ENCODE measurements around the gene ENDOV. TPM values are rescaled to one million over a fixed set of nuclear protein-coding genes. Genes with fewer than 3 reads are reported as not detected.

Gene ENDOV
- total RNA-seq, 2 donors from 2014 or later = 8.8 to 13.0 TPM

- no peaks in the 10 kb centered on the region for H3K9me3 Mint-ChIP-seq
- peak; percentile 27 to 28 for ATAC-seq
- peak in 1 of 2 donors; percentile 40 for DNase-seq (ENCODE audit: low spot score in 2 of 2)
- H3K27ac Mint-ChIP-seq = peak within 1 kb of the TSS; percentile 44 to 55
- peaks cover 0 to 30% of the 10 kb centered on the region in 2 donors for H3K36me3 Mint-ChIP-seq
These were observed 61.2 kb downstream of the ENDOV start, which contains the start of gene NPTX1 for GRCh38 chr17:80475910-80476876. NPTX1 (minus strand) TSS chr17:80476607; CDS start chr17:80476446, 161 bp downstream.

- Mint-ChIP-seq H3K36me3 (peaks cover 0 to 21% of the 10 kb centered on the region in 2 donors), H3K27ac (no peak overlapping the region), H3K9me3 (no peaks in the 10 kb centered on the region)
- ATAC-seq (peak in 1 of 2 donors; percentile 15), DNase-seq (ENCODE audit: low spot score in 2 of 2) (no peak)
These were observed 62.1 kb downstream of the ENDOV start for GRCh38 chr17:80476877-80477646.

- peak in 1 of 2 donors; percentile 63 for DNase-seq (ENCODE audit: low spot score in 2 of 2)
- H3K9me3 Mint-ChIP-seq = no peaks in the 10 kb centered on the region
- H3K27ac Mint-ChIP-seq = no peak overlapping the region
- peaks cover 0 to 16% of the 10 kb centered on the region in 2 donors for H3K36me3 Mint-ChIP-seq
- peak; percentile 46 to 55 for ATAC-seq
These were observed 62.9 kb downstream of the ENDOV start for GRCh38 chr17:80477647-80478478.

GRCh38 chr17:80478487-80479245 lies 63.7 kb downstream of the ENDOV start:
- H3K36me3 Mint-ChIP-seq = peaks cover 0 to 10% of the 10 kb centered on the region in 2 donors
- ATAC-seq (no peak), DNase-seq (ENCODE audit: low spot score in 2 of 2) (no peak)
- no peaks in the 10 kb centered on the region for H3K9me3 Mint-ChIP-seq
- H3K27ac Mint-ChIP-seq = no peak overlapping the region

GRCh38 chr17:80479246-80479566 lies 64.2 kb downstream of the ENDOV start:
- Mint-ChIP-seq H3K9me3 (no peaks in the 10 kb centered on the region), H3K36me3 (peaks cover 0 to 8% of the 10 kb centered on the region in 2 donors), H3K27ac (no peak overlapping the region)
- DNase-seq (ENCODE audit: low spot score in 2 of 2) (no peak), ATAC-seq (no peak)

- H3K27ac Mint-ChIP-seq = no peak overlapping the region
- no peaks in the 10 kb centered on the region for H3K36me3 Mint-ChIP-seq
- DNase-seq (ENCODE audit: low spot score in 2 of 2) = no peak
These were observed 65.3 kb downstream of the ENDOV start for GRCh38 chr17:80480248-80480647.

GRCh38 chr17:80481284-80482057 lies 66.5 kb downstream of the ENDOV start:
- no peak for DNase-seq (ENCODE audit: low spot score in 2 of 2)
- H3K27ac Mint-ChIP-seq = no peak overlapping the region
- no peaks in the 10 kb centered on the region for H3K9me3 Mint-ChIP-seq
- no peaks in the 10 kb centered on the region for H3K36me3 Mint-ChIP-seq
- ATAC-seq = no peak

More at GRCh38 chr17:80480248-80480647, 65.3 kb downstream of the ENDOV start:
- H3K9me3 Mint-ChIP-seq = no peaks in the 10 kb centered on the region
- no peak for ATAC-seq

GRCh38 chr17:80482058-80482318 lies 67.0 kb downstream of the ENDOV start:
- no peak for ATAC-seq
- Mint-ChIP-seq H3K36me3 (no peaks in the 10 kb centered on the region), H3K27ac (no peak overlapping the region), H3K9me3 (no peaks in the 10 kb centered on the region)
- no peak for DNase-seq (ENCODE audit: low spot score in 2 of 2)

GRCh38 chr17:80482555-80483308 lies 67.8 kb downstream of the ENDOV start:
- H3K27ac Mint-ChIP-seq = no peak overlapping the region
- DNase-seq (ENCODE audit: low spot score in 2 of 2) (no peak), ATAC-seq (no peak)
- H3K36me3 Mint-ChIP-seq = no peaks in the 10 kb centered on the region
- no peaks in the 10 kb centered on the region for H3K9me3 Mint-ChIP-seq

- DNase-seq (ENCODE audit: low spot score in 2 of 2) = no peak
These were observed 70.9 kb downstream of the ENDOV start for GRCh38 chr17:80485846-80486245.

GRCh38 chr17:80486692-80487091 lies 71.7 kb downstream of the ENDOV start:
- Mint-ChIP-seq H3K27ac (no peak overlapping the region), H3K9me3 (no peaks in the 10 kb centered on the region), H3K36me3 (no peaks in the 10 kb centered on the region)
- DNase-seq (ENCODE audit: low spot score in 2 of 2) = no peak
- ATAC-seq = no peak

More at GRCh38 chr17:80485846-80486245, 70.9 kb downstream of the ENDOV start:
- Mint-ChIP-seq H3K27ac (no peak overlapping the region), H3K9me3 (no peaks in the 10 kb centered on the region), H3K36me3 (no peaks in the 10 kb centered on the region)
- ATAC-seq = no peak

GRCh38 chr17:80487511-80487910 lies 72.5 kb downstream of the ENDOV start:
- ATAC-seq = no peak
- H3K9me3 Mint-ChIP-seq = no peaks in the 10 kb centered on the region
- H3K36me3 Mint-ChIP-seq = no peaks in the 10 kb centered on the region
- DNase-seq (ENCODE audit: low spot score in 2 of 2) = no peak
- H3K27ac Mint-ChIP-seq = no peak overlapping the region

Data from activated naive CD4-positive, alpha-beta T cell treated with anti-CD3 and anti-CD28 coated beads, Interleukin-2, amount 50 U/mL, for 72 hours (primary cell).